Measurements from ENCODE around the gene C10orf90.

C10orf90 gene

DNA sequence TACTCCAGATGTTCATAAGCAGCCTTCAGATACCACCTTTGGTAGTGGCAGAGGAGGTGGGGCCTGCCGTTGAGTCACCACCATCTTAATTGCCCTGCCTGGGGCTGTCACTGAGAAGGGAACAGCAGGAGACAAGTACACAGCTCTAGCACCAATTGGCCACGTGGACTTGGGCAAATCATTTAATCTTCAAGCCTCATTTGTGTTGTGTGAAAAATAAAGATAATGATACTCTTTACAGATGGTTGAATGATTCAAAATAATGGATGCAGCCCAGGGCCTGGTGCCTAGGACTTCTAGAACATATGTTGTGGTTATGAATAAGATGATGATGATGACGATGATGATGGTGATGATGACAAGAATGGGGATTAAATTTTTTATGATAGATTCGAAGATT lies 170.3 kb downstream of the C10orf90 start (continued):
- peak; percentile 30; the same call in 1 of the 2 replicates for TF ChIP-seq ZNF660 (tag by site-specific recombination; IDR thresholded peaks at IDR 0.05)
- no peak for TF ChIP-seq ZNF112 (tag by site-specific recombination; IDR thresholded peaks at IDR 0.05)
- peak; percentile 49; the same call in 1 of the 2 replicates for TF ChIP-seq ZEB2 (tag by site-specific recombination; IDR thresholded peaks at IDR 0.05)
- TF ChIP-seq, protein P1, sequence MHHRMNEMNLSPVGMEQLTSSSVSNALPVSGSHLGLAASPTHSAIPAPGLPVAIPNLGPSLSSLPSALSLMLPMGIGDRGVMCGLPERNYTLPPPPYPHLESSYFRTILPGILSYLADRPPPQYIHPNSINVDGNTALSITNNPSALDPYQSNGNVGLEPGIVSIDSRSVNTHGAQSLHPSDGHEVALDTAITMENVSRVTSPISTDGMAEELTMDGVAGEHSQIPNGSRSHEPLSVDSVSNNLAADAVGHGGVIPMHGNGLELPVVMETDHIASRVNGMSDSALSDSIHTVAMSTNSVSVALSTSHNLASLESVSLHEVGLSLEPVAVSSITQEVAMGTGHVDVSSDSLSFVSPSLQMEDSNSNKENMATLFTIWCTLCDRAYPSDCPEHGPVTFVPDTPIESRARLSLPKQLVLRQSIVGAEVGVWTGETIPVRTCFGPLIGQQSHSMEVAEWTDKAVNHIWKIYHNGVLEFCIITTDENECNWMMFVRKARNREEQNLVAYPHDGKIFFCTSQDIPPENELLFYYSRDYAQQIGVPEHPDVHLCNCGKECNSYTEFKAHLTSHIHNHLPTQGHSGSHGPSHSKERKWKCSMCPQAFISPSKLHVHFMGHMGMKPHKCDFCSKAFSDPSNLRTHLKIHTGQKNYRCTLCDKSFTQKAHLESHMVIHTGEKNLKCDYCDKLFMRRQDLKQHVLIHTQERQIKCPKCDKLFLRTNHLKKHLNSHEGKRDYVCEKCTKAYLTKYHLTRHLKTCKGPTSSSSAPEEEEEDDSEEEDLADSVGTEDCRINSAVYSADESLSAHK (tag by site-specific recombination; IDR thresholded peaks at IDR 0.05) = no peak
- peak; percentile 61 for TF ChIP-seq ZBTB21 (tag by site-specific recombination; IDR thresholded peaks at IDR 0.05)
- peak; percentile 34; the same call in 1 of the 2 replicates for TF ChIP-seq IKZF3 (tag by site-specific recombination; IDR thresholded peaks at IDR 0.05)
- TF ChIP-seq ZBTB20 (tag by site-specific recombination; IDR thresholded peaks at IDR 0.05) = no peak
- no peak for TF ChIP-seq ZBTB1 (tag by site-specific recombination; IDR thresholded peaks at IDR 0.05)
- TF ChIP-seq, protein P2, sequence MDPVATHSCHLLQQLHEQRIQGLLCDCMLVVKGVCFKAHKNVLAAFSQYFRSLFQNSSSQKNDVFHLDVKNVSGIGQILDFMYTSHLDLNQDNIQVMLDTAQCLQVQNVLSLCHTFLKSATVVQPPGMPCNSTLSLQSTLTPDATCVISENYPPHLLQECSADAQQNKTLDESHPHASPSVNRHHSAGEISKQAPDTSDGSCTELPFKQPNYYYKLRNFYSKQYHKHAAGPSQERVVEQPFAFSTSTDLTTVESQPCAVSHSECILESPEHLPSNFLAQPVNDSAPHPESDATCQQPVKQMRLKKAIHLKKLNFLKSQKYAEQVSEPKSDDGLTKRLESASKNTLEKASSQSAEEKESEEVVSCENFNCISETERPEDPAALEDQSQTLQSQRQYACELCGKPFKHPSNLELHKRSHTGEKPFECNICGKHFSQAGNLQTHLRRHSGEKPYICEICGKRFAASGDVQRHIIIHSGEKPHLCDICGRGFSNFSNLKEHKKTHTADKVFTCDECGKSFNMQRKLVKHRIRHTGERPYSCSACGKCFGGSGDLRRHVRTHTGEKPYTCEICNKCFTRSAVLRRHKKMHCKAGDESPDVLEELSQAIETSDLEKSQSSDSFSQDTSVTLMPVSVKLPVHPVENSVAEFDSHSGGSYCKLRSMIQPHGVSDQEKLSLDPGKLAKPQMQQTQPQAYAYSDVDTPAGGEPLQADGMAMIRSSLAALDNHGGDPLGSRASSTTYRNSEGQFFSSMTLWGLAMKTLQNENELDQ (tag by site-specific recombination; IDR thresholded peaks at IDR 0.05; ENCODE audit: low read depth) = no peak
- no peak for TF ChIP-seq SP3 (tag by site-specific recombination; IDR thresholded peaks at IDR 0.05)
- TF ChIP-seq ZSCAN23 (tag by site-specific recombination; IDR thresholded peaks at IDR 0.05) = peak; percentile 37; the same call in 1 of the 2 replicates
- TF ChIP-seq ZNF837 (tag by site-specific recombination; IDR thresholded peaks at IDR 0.05) = no peak
- peak; percentile 68 for TF ChIP-seq ZFP69B (tag by site-specific recombination; IDR thresholded peaks at IDR 0.05)
- TF ChIP-seq, protein P3, sequence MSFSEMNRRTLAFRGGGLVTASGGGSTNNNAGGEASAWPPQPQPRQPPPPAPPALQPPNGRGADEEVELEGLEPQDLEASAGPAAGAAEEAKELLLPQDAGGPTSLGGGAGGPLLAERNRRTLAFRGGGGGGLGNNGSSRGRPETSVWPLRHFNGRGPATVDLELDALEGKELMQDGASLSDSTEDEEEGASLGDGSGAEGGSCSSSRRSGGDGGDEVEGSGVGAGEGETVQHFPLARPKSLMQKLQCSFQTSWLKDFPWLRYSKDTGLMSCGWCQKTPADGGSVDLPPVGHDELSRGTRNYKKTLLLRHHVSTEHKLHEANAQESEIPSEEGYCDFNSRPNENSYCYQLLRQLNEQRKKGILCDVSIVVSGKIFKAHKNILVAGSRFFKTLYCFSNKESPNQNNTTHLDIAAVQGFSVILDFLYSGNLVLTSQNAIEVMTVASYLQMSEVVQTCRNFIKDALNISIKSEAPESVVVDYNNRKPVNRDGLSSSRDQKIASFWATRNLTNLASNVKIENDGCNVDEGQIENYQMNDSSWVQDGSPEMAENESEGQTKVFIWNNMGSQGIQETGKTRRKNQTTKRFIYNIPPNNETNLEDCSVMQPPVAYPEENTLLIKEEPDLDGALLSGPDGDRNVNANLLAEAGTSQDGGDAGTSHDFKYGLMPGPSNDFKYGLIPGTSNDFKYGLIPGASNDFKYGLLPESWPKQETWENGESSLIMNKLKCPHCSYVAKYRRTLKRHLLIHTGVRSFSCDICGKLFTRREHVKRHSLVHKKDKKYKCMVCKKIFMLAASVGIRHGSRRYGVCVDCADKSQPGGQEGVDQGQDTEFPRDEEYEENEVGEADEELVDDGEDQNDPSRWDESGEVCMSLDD (tag by site-specific recombination; IDR thresholded peaks at IDR 0.05) = no peak
- TF ChIP-seq, protein P4, sequence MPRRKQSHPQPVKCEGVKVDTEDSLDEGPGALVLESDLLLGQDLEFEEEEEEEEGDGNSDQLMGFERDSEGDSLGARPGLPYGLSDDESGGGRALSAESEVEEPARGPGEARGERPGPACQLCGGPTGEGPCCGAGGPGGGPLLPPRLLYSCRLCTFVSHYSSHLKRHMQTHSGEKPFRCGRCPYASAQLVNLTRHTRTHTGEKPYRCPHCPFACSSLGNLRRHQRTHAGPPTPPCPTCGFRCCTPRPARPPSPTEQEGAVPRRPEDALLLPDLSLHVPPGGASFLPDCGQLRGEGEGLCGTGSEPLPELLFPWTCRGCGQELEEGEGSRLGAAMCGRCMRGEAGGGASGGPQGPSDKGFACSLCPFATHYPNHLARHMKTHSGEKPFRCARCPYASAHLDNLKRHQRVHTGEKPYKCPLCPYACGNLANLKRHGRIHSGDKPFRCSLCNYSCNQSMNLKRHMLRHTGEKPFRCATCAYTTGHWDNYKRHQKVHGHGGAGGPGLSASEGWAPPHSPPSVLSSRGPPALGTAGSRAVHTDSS (tag by site-specific recombination; IDR thresholded peaks at IDR 0.05) = peak; percentile 88
- TF ChIP-seq, protein P5, sequence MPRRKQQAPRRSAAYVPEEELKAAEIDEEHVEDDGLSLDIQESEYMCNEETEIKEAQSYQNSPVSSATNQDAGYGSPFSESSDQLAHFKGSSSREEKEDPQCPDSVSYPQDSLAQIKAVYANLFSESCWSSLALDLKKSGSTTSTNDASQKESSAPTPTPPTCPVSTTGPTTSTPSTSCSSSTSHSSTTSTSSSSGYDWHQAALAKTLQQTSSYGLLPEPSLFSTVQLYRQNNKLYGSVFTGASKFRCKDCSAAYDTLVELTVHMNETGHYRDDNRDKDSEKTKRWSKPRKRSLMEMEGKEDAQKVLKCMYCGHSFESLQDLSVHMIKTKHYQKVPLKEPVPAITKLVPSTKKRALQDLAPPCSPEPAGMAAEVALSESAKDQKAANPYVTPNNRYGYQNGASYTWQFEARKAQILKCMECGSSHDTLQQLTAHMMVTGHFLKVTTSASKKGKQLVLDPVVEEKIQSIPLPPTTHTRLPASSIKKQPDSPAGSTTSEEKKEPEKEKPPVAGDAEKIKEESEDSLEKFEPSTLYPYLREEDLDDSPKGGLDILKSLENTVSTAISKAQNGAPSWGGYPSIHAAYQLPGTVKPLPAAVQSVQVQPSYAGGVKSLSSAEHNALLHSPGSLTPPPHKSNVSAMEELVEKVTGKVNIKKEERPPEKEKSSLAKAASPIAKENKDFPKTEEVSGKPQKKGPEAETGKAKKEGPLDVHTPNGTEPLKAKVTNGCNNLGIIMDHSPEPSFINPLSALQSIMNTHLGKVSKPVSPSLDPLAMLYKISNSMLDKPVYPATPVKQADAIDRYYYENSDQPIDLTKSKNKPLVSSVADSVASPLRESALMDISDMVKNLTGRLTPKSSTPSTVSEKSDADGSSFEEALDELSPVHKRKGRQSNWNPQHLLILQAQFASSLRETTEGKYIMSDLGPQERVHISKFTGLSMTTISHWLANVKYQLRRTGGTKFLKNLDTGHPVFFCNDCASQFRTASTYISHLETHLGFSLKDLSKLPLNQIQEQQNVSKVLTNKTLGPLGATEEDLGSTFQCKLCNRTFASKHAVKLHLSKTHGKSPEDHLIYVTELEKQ (tag by site-specific recombination; IDR thresholded peaks at IDR 0.05; ENCODE audit: borderline replicate concordance) = no peak; the same call in 1 of the 2 replicates
- no peak for TF ChIP-seq ZNF19 (tag by site-specific recombination; IDR thresholded peaks at IDR 0.05; ENCODE audit: low read depth)
- TF ChIP-seq, protein P6, sequence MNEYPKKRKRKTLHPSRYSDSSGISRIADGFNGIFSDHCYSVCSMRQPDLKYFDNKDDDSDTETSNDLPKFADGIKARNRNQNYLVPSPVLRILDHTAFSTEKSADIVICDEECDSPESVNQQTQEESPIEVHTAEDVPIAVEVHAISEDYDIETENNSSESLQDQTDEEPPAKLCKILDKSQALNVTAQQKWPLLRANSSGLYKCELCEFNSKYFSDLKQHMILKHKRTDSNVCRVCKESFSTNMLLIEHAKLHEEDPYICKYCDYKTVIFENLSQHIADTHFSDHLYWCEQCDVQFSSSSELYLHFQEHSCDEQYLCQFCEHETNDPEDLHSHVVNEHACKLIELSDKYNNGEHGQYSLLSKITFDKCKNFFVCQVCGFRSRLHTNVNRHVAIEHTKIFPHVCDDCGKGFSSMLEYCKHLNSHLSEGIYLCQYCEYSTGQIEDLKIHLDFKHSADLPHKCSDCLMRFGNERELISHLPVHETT (tag by site-specific recombination; IDR thresholded peaks at IDR 0.05) = peak; percentile 80
- TF ChIP-seq, protein P7, sequence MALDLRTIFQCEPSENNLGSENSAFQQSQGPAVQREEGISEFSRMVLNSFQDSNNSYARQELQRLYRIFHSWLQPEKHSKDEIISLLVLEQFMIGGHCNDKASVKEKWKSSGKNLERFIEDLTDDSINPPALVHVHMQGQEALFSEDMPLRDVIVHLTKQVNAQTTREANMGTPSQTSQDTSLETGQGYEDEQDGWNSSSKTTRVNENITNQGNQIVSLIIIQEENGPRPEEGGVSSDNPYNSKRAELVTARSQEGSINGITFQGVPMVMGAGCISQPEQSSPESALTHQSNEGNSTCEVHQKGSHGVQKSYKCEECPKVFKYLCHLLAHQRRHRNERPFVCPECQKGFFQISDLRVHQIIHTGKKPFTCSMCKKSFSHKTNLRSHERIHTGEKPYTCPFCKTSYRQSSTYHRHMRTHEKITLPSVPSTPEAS (tag by site-specific recombination; IDR thresholded peaks at IDR 0.05) = no peak
- 0 out of 2 replicates have a peak, but pooled peaks have one; percentile 12 for TF ChIP-seq GLIS1 (tag by site-specific recombination; IDR thresholded peaks at IDR 0.05)
- TF ChIP-seq ZNF830 (tag by site-specific recombination; IDR thresholded peaks at IDR 0.05; ENCODE audit: low read depth) = no peak
- peak; percentile 79 for TF ChIP-seq ZNF629 (tag by site-specific recombination; IDR thresholded peaks at IDR 0.05)
- no peak for TF ChIP-seq ZNF701 (tag by site-specific recombination; IDR thresholded peaks at IDR 0.05)
- peak; percentile 51; the same call in 1 of the 2 replicates for TF ChIP-seq SP7 (tag by site-specific recombination; IDR thresholded peaks at IDR 0.05)

Data from HEK293 (cell line).